ENCODE results near the gene GRAMD1B. TPM values are rescaled to one million over a fixed set of nuclear protein-coding genes. Genes with fewer than 3 reads are reported as not detected.
A peak's percentile ranks its signal among the peaks of the same experiment; 100 is the strongest.
"Not testable (repeated sequence)": the region's sequence is repeated elsewhere in the genome, so short reads cannot be mapped to it uniquely, and the experiment has no call there.

GRAMD1B gene
- total RNA-seq, 1 experiment from 2014 or later = 5.8 TPM

DNA sequence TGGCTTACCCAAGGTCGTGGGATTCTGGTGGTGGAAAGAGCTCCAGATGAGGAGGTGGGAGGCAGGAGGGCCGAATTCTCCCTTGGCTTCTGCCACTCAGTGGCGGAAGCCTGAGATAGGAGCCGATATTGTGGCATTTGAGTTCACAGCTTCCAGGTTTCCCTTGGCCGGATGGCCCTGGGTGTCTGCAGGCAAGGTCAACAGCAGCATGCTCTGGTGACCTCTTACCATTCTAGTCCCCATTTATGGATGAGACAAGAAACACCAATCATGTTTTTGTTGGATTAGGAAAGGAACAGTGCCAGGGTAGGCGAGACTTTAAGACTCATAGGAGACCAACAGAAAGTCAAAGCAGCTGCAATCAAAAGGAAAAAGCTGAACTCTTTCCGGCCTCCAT is 89.7 kb downstream of the GRAMD1B start:
- ChIA-PET CTCF (interaction anchor here (0.6 kb wide), 2 partner anchors 9 to 70 kb away, joined by 6 to 8 read pairs; no protein-coding TSS in a partner anchor), POLR2A (ENCODE audit: unreplicated experiment) (no interaction called here)
- Histone ChIP-seq H3K4me2 (peak overlapping the region; percentile 41; the same call in 1 of the 2 replicates), H3K9me2 (ENCODE audit: insufficient read depth) (no peaks in the 10 kb centered on the region), H3K27me3 (ENCODE audit: insufficient read depth, low read depth) (no peaks in the 10 kb centered on the region), H3K36me3 (ENCODE audit: low read depth) (no peaks in the 10 kb centered on the region), H4K20me1 (ENCODE audit: insufficient read depth) (no peaks in the 10 kb centered on the region), H3K27ac (no peak overlapping the region; the same call in 1 of the 2 replicates), H3K9me3 (ENCODE audit: insufficient read depth, low read depth) (no peaks in the 10 kb centered on the region), H3K79me2 (ENCODE audit: low read depth) (no peaks in the 10 kb centered on the region), H2AFZ (no peak overlapping the region), H3F3A (ENCODE audit: insufficient read depth, low read depth) (peaks cover 3% of the 10 kb centered on the region; the same call in 1 of the 2 replicates), H3K4me3 (no peak overlapping the region), H3K4me1 (replicated peaks; ENCODE audit: insufficient read depth) (peaks cover 23% of the 10 kb centered on the region)
- intact Hi-C loops (cut with micrococcal nuclease; ENCODE audit: unreplicated experiment) = no loop called here
- no TSS peak for BruUV-seq (replicated peaks)
- TF ChIP-seq, protein P1, sequence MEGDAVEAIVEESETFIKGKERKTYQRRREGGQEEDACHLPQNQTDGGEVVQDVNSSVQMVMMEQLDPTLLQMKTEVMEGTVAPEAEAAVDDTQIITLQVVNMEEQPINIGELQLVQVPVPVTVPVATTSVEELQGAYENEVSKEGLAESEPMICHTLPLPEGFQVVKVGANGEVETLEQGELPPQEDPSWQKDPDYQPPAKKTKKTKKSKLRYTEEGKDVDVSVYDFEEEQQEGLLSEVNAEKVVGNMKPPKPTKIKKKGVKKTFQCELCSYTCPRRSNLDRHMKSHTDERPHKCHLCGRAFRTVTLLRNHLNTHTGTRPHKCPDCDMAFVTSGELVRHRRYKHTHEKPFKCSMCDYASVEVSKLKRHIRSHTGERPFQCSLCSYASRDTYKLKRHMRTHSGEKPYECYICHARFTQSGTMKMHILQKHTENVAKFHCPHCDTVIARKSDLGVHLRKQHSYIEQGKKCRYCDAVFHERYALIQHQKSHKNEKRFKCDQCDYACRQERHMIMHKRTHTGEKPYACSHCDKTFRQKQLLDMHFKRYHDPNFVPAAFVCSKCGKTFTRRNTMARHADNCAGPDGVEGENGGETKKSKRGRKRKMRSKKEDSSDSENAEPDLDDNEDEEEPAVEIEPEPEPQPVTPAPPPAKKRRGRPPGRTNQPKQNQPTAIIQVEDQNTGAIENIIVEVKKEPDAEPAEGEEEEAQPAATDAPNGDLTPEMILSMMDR (conservative IDR thresholded peaks at IDR 0.05) = no peak
- no peak for DNase-seq

DNA sequence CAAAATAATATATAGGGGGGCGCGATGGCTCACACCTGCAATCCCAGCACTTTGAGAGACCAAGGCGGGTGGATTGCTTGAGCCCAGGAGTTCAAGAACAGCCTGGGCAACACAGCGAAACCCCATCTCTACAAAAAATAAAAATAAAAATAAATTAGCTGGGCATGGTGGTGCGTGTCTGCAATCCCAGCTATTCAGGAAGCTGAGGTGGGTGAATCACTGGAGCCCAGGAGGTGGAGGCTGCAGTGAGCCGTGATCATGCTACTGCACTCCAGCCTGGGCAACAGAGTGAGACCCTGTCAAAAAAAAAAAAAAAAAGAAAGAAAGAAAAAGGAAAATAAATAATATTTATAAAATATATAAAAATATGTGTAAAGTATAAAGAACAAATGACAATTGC is 90.4 kb downstream of the GRAMD1B start:
- BruUV-seq (replicated peaks); CTCF ChIA-PET; H3K36me3 ChIP-seq (ENCODE audit: low read depth): not testable (repeated sequence)

DNA sequence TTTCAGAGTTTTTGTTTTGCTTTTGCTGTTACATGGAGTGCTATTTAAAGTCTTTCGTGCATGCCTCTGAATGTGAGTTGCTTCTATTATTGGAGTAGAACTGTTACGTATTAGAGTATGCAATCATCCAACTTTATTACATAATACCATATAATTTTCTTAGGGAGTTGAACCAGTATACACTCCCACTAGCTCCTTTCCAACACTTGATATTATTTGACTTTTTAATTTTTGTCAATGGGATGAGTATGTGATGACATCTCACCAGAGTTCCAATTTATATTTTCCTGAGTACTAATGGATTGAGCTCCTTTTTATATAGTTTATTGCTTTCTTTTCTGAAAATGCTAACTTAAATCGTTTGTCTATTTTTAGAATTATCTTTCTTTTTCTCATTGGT is 90.9 kb downstream of the GRAMD1B start:
- Histone ChIP-seq H3K4me3 (no peak overlapping the region), H2AFZ (no peak overlapping the region), H3K4me2 (no peak overlapping the region), H3K4me1 (replicated peaks; ENCODE audit: insufficient read depth) (peaks cover 23% of the 10 kb centered on the region), H3K36me3 (ENCODE audit: low read depth) (no peaks in the 10 kb centered on the region), H3K9me2 (ENCODE audit: insufficient read depth) (no peaks in the 10 kb centered on the region), H3K27me3 (ENCODE audit: insufficient read depth, low read depth) (no peaks in the 10 kb centered on the region), H3K79me2 (ENCODE audit: low read depth) (no peaks in the 10 kb centered on the region), H3K27ac (no peak overlapping the region), H4K20me1 (ENCODE audit: insufficient read depth) (no peaks in the 10 kb centered on the region), H3K9me3 (ENCODE audit: insufficient read depth, low read depth) (no peaks in the 10 kb centered on the region), H3F3A (ENCODE audit: insufficient read depth, low read depth) (peaks cover 3% of the 10 kb centered on the region; the same call in 1 of the 2 replicates)
- TF ChIP-seq, protein P1 (conservative IDR thresholded peaks at IDR 0.05) = no peak
- TF ChIP-seq EZH2 (IDR thresholded peaks at IDR 0.05; ENCODE audit: low read depth) = no peak
- intact Hi-C loops (cut with micrococcal nuclease; ENCODE audit: unreplicated experiment) = no loop called here
- POLR2A ChIA-PET (ENCODE audit: unreplicated experiment) = no interaction called here
- BruUV-seq (replicated peaks) = no TSS peak
- DNase-seq = no peak
- CTCF ChIA-PET = no interaction called here

More for the DNA sequence above, 90.4 kb downstream of the GRAMD1B start:
- H3K79me2 ChIP-seq (ENCODE audit: low read depth); DNase-seq; POLR2A ChIA-PET (ENCODE audit: unreplicated experiment); intact Hi-C loops (cut with micrococcal nuclease; ENCODE audit: unreplicated experiment); H3K9me3 ChIP-seq (ENCODE audit: insufficient read depth, low read depth); H3K9me2 ChIP-seq (ENCODE audit: insufficient read depth); H3K27ac ChIP-seq; H3K4me3 ChIP-seq; H3K4me2 ChIP-seq; H3F3A ChIP-seq (ENCODE audit: insufficient read depth, low read depth); H3K27me3 ChIP-seq (ENCODE audit: insufficient read depth, low read depth); H4K20me1 ChIP-seq (ENCODE audit: insufficient read depth); H2AFZ ChIP-seq: not testable (repeated sequence)
- H3K4me1 ChIP-seq (replicated peaks; ENCODE audit: insufficient read depth) = peaks cover 23% of the 10 kb centered on the region

DNA sequence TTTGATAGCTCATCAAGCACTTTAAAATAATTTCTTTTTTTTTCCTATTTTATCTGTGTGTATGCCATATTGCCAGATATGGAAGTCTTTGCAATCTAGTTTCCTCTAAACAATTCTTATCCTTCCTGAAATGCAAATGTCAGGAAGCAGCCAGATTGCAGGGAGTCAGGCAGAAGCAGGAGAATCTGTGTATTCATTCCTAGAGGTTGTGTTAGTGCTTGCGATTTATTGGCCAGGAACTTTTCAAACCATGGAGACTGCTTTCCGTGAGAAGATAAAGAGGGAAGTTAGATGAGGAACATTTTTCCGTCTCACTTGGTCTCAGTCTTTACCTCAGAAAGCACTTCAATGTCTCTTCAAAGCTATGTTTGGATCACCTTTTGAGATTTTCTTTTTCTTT is 91.9 kb downstream of the GRAMD1B start:
- Histone ChIP-seq H3K4me2 (no peak overlapping the region), H3K27me3 (ENCODE audit: insufficient read depth, low read depth) (no peaks in the 10 kb centered on the region), H3K9me3 (ENCODE audit: insufficient read depth, low read depth) (no peaks in the 10 kb centered on the region), H3F3A (ENCODE audit: insufficient read depth, low read depth) (peaks cover 3% of the 10 kb centered on the region; the same call in 1 of the 2 replicates), H3K9me2 (ENCODE audit: insufficient read depth) (no peaks in the 10 kb centered on the region), H3K79me2 (ENCODE audit: low read depth) (no peaks in the 10 kb centered on the region), H2AFZ (no peak overlapping the region), H3K36me3 (ENCODE audit: low read depth) (no peaks in the 10 kb centered on the region), H3K4me1 (replicated peaks; ENCODE audit: insufficient read depth) (peaks cover 23% of the 10 kb centered on the region), H4K20me1 (ENCODE audit: insufficient read depth) (no peaks in the 10 kb centered on the region), H3K4me3 (no peak overlapping the region), H3K27ac (no peak overlapping the region)
- CTCF ChIA-PET = no interaction called here
- no peak for TF ChIP-seq EZH2 (IDR thresholded peaks at IDR 0.05; ENCODE audit: low read depth)
- TF ChIP-seq, protein P1 (conservative IDR thresholded peaks at IDR 0.05) = no peak
- no peak for DNase-seq
- POLR2A ChIA-PET (ENCODE audit: unreplicated experiment) = interaction anchor here (0.6 kb wide), 1 partner anchor 25 kb away, joined by 3 read pairs; no protein-coding TSS in a partner anchor
- BruUV-seq (replicated peaks) = no TSS peak
- intact Hi-C loops (cut with micrococcal nuclease; ENCODE audit: unreplicated experiment) = no loop called here
